ENCODE results near the gene KRT84.

DNA sequence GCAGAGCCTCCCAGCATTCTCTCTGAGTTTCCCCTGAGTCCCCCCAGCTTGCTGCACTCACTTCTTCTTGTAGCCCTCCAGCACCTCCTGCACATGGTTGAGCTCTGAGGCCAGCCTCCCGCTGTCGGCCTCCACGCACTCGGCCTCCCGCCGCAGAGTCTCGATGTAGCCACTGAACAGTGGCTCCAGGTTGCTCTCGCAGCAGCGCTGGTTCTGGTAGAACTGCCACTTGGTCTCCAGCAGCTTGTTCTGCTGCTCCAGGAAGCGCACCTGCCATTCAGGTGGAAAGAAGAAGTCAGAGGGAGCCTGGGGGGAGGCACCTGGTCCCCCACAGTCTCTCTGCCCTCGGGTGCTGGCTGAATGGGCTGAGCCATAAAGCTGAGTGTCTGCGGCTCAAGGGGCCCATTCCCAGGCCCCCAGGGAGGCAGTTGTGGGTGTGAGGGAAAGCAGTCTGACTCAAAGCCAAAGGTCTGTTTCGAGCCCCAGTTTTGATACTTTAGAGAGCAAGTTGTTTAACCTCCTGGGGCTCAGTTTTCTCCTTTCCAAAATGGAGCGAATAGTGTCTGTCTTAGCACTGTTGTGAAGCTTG, 20.5 kb downstream of the KRT84 start:
- TF ChIP-seq, protein P1, sequence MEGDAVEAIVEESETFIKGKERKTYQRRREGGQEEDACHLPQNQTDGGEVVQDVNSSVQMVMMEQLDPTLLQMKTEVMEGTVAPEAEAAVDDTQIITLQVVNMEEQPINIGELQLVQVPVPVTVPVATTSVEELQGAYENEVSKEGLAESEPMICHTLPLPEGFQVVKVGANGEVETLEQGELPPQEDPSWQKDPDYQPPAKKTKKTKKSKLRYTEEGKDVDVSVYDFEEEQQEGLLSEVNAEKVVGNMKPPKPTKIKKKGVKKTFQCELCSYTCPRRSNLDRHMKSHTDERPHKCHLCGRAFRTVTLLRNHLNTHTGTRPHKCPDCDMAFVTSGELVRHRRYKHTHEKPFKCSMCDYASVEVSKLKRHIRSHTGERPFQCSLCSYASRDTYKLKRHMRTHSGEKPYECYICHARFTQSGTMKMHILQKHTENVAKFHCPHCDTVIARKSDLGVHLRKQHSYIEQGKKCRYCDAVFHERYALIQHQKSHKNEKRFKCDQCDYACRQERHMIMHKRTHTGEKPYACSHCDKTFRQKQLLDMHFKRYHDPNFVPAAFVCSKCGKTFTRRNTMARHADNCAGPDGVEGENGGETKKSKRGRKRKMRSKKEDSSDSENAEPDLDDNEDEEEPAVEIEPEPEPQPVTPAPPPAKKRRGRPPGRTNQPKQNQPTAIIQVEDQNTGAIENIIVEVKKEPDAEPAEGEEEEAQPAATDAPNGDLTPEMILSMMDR (conservative IDR thresholded peaks at IDR 0.05; ENCODE audit: low read length) = no peak
- TF ChIP-seq EZH2phosphoT487 (IDR thresholded peaks at IDR 0.05; ENCODE audit: borderline replicate concordance) = no peak
